Kidney epithelial cell (primary cell): ENCODE results near the gene CPSF2. TPM values are rescaled to one million over a fixed set of nuclear protein-coding genes. Genes with fewer than 3 reads are reported as not detected.

Source experiments
- DNase-seq: peaks from one replicate; pipeline ENCODE4 v3.0.0-alpha.2; 2010; ENCODE audit warnings: low read depth
- H3K27me3 ChIP-seq: 2 replicates; pipeline ENCODE4 v1.6.0; 2011; ENCODE audit warnings: low read length; ENCODE audit not compliant: control insufficient read depth, insufficient read depth
- H3K36me3 ChIP-seq: 2 replicates; pipeline ENCODE4 v1.5.1; 2011; ENCODE audit warnings: low read length; ENCODE audit not compliant: control insufficient read depth, insufficient read depth
- H3K4me3 ChIP-seq: 2 replicates; pipeline ENCODE4 v1.5.1; 2011; ENCODE audit warnings: low read depth, mild to moderate bottlenecking, control low read depth, low read length
- CTCF ChIP-seq: IDR thresholded peaks from 2 replicates; pipeline ENCODE4 v1.5.1; 2011; ENCODE audit warnings: mild to moderate bottlenecking, moderate library complexity, low read length, control low read depth, inconsistent platforms; ENCODE audit not compliant: insufficient read depth, poor library complexity, severe bottlenecking
- total RNA-seq: library from RNA; depleted of rRNA; stranded (reverse); fragments of >200 nt; gene quantifications from 2 replicates; pipeline ENCODE4 v1.2.3, GENCODE V29; 2015

CPSF2 gene
- 53.7 and 56.7 TPM in 2 replicates for total RNA-seq

GRCh38 chr14:92121670-92122350, at the start of gene CPSF2, which contains the start of gene NDUFB1:
Gene CPSF2 (plus strand): TSS chr14:92121969. CDS start chr14:92130985, 9,016 bp downstream.
Gene NDUFB1 (minus strand): TSS chr14:92121706. CDS start chr14:92117637, 4,069 bp downstream.
- Histone ChIP-seq H3K27me3 (no peaks in the 10 kb centered on the region), H3K4me3 (peak within 1 kb of the TSS; percentile 88), H3K36me3 (peaks cover under 1% of the 10 kb centered on the region)
- TF ChIP-seq CTCF = no peak
- DNase-seq = no peak

DNA sequence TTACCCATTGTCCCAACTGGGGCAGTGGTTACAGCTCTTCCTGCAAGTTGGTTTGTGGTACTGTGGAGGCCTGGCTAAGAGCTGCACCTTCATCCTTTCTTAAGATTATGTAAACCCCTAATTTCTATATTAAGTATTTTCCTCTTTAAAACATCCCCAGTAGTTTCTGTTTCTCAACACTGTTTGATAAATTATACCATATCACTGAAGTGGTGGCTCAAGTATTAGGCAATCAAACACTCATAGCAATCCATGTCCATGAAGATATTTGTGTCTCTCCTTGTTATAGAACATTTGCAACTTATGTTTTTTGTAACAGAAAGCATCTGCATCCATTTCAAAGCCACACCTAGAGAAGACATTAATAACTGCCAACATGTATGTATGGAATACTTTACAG, 47.2 kb upstream of the CPSF2 start:
- no peak for TF ChIP-seq CTCF
- no peak overlapping the region for H3K4me3 ChIP-seq
- no peaks in the 10 kb centered on the region for H3K36me3 ChIP-seq
- no peaks in the 10 kb centered on the region for H3K27me3 ChIP-seq
- no peak for DNase-seq

DNA sequence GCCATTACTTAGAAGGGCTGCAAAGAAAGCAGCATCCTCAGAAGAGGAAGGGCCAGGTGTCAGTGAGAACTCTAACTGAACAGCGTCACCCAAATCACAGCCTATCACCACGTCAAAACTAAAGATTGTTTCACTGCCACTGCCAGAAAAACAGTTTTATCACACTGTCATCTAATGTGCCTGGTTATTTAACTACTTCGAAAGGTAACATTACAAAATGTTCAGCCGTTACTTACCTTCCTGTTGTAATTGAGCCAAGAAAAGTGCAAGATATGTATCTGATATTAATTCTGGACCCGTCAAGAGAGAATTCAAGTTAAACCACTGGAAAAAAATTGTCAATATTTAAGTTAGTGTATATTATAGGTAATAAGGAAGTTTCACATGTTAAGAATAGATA, 33.3 kb upstream of the CPSF2 start:
- H3K4me3 ChIP-seq = no peak overlapping the region
- H3K36me3 ChIP-seq = no peaks in the 10 kb centered on the region
- DNase-seq = no peak
- no peak for TF ChIP-seq CTCF
- H3K27me3 ChIP-seq = no peaks in the 10 kb centered on the region

DNA sequence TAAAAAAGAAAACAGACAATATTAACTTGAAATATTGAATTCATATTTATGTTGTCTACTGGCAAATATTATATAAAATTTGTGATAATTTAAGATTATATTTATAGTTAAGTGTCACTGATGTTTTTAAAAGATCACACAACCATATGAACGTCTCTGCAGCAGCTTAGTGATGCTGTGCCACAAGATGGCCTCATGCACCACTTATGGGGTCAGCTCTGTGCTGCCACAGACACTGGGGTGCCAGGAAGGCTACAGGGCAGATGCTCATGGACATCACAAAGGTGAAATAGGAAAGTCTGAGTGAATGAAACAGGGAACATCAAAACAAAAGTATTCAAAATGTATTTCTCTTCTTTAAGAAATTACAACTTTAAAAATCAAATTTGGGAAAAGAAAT, 28.4 kb upstream of the CPSF2 start:
- no peak for DNase-seq
- no peak for TF ChIP-seq CTCF
- H3K4me3 ChIP-seq = no peak overlapping the region
- H3K27me3 ChIP-seq = no peaks in the 10 kb centered on the region
- no peaks in the 10 kb centered on the region for H3K36me3 ChIP-seq

DNA sequence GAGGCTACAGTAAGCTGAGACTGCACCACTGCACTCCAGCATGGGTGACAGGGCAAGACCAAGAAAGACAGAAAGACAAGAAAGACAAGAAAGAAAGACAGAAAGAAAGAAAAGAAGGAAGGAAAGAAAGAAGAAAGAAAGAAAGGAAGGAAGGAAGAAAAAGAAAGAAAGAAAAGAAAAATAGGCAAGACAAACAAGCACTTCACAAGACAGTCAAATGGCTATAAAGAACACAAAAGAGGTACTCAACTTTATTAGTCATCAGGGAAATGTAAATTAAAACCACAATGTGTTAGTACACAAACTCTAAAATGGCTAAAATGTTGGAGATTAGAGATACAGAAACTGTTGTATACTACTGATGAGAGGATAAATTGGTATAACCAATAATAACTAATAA, 22.0 kb upstream of the CPSF2 start:
- no peak for DNase-seq
- Histone ChIP-seq H3K4me3 (no peak overlapping the region), H3K36me3 (no peaks in the 10 kb centered on the region), H3K27me3 (no peaks in the 10 kb centered on the region)
- no peak for TF ChIP-seq CTCF
